AG04450 (cell line): ENCODE results near the gene SORCS2. TPM values are rescaled to one million over a fixed set of nuclear protein-coding genes. Genes with fewer than 3 reads are reported as not detected.

Source experiments
- CTCF ChIA-PET: fragments of 300-600, 350-600 bp; formaldehyde crosslinking; extraction: SDS; loops from one replicate; lab custom pipeline; 2022; ENCODE audit warnings: antibody characterized with exemption, inconsistent platforms; lab: Charles Lee
- POLR2A ChIA-PET: fragments of 350-600 bp; formaldehyde crosslinking; extraction: SDS; loops from one replicate; lab custom pipeline; 2021; ENCODE audit warnings: antibody characterized with exemption, inconsistent platforms; lab: Yijun Ruan, JAX
- DNase-seq: peaks from one replicate; pipeline ENCODE4 v3.0.0-alpha.2; 2011; ENCODE audit warnings: low read depth, low spot score
- H3K27ac ChIP-seq: one replicate; pipeline ENCODE4 v1.5.1; 2012; ENCODE audit warnings: low read depth, low read length, control low read depth
- H3K27me3 ChIP-seq: one replicate; pipeline ENCODE4 v1.6.0; 2012; ENCODE audit warnings: low read length; ENCODE audit not compliant: control insufficient read depth, insufficient read depth
- H3K4me3 ChIP-seq: 2 replicates; pipeline ENCODE4 v1.5.1; 2011; ENCODE audit warnings: mild to moderate bottlenecking, low read depth, low read length, control low read depth
- H3K9me3 ChIP-seq: 2 replicates; pipeline ENCODE4 v1.5.1; 2012; ENCODE audit warnings: low read length; ENCODE audit not compliant: control insufficient read depth, insufficient read depth
- polyA plus RNA-seq: library from polyadenylated mRNA; depleted of rRNA; stranded (reverse); fragments of >200 nt; gene quantifications from 2 replicates; pipeline ENCODE4 v1.2.3, GENCODE V29; 2011
- TF ChIP-seq, protein P1 (sequence below): IDR thresholded peaks from 2 replicates; pipeline ENCODE4 v1.5.1; 2011; ENCODE audit warnings: low read depth, low read length, control low read depth, inconsistent platforms

Gene SORCS2
- polyA plus RNA-seq, 1 experiment: 0.29 TPM

DNA sequence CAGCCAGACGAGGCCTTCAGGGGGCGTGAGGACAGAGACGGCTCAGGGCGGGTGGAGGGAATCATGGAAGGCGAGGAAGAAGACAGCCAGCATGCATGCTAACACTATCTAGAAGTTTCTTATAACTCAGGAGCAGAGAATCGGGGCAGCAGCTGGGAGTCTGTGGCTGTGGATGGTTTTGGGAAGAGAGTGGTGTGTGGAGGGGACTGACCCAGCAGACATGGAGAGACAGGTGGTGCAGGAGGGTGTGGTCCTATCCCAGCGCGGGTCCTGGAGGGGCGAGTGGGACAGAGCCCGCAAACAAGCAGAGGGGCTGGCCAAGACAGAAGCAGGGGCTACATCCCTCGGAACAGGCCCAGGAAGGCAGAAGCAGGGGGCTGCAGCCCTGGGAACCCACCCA is 555.2 kb downstream of the SORCS2 start:
- CTCF ChIA-PET: no interaction called here
- TF ChIP-seq, protein P1, sequence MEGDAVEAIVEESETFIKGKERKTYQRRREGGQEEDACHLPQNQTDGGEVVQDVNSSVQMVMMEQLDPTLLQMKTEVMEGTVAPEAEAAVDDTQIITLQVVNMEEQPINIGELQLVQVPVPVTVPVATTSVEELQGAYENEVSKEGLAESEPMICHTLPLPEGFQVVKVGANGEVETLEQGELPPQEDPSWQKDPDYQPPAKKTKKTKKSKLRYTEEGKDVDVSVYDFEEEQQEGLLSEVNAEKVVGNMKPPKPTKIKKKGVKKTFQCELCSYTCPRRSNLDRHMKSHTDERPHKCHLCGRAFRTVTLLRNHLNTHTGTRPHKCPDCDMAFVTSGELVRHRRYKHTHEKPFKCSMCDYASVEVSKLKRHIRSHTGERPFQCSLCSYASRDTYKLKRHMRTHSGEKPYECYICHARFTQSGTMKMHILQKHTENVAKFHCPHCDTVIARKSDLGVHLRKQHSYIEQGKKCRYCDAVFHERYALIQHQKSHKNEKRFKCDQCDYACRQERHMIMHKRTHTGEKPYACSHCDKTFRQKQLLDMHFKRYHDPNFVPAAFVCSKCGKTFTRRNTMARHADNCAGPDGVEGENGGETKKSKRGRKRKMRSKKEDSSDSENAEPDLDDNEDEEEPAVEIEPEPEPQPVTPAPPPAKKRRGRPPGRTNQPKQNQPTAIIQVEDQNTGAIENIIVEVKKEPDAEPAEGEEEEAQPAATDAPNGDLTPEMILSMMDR: no peak

DNA sequence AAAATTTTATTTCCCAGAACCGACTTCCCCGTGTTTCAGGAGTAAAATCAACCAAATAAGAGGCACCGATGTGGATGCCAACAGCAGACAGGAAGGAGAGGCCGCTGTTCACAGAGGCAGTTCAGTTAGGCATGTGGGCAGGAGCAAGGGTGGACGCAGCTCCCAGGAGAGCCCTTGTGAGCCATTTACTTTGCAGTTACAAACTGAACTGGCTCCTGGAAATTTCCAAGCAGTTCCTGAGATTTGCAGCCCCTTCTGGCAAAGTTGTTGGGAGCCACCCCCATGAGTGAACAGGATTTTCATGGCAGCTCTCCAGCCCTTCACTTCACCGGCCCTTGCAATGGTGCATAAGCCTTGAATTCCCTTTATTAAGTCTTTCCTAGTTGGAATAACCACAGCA is 558.2 kb downstream of the SORCS2 start:
- Histone ChIP-seq H3K9me3 (no peaks in the 10 kb centered on the region), H3K4me3 (no peak overlapping the region), H3K27me3 (no peaks in the 10 kb centered on the region), H3K27ac (no peak overlapping the region)
- TF ChIP-seq, protein P1: no peak
- DNase-seq: no peak
- POLR2A ChIA-PET: no interaction called here
- CTCF ChIA-PET: interaction anchor here (0.6 to 1.5 kb wide), 3 partner anchors 11 to 235 kb away, joined by 3 to 4 read pairs (median 3); no protein-coding TSS in a partner anchor

More for the DNA sequence above, 555.2 kb downstream of the SORCS2 start:
- H3K9me3 ChIP-seq: no peaks in the 10 kb centered on the region
- H3K27ac ChIP-seq: no peak overlapping the region
- POLR2A ChIA-PET: no interaction called here
- no peak overlapping the region for H3K4me3 ChIP-seq
- no peak for DNase-seq
- no peaks in the 10 kb centered on the region for H3K27me3 ChIP-seq

DNA sequence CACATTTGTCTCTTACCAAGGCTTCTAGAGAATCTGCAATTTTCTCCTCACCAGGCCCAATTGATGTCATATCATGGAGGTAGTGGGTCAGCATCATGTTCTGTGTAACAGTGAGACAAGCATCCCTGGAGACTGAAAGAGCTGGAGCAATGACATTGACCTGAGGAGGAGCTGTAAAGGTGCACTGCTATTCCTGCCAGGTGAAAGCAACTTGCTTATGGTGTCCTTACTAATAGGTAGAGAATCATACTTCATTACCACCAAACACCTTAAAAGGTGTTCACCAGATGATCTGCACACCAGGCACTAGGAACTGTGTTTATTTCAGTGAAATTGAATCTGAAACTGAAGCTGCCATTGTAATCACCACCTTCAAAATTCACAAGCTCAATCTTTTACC is 558.6 kb downstream of the SORCS2 start:
- no peaks in the 10 kb centered on the region for H3K27me3 ChIP-seq
- TF ChIP-seq, protein P1: no peak
- CTCF ChIA-PET: interaction anchor here (1.0 to 1.5 kb wide), 2 partner anchors 10 to 31 kb away, joined by 3 to 4 read pairs; no protein-coding TSS in a partner anchor
- no peak for DNase-seq
- no peak overlapping the region for H3K4me3 ChIP-seq
- POLR2A ChIA-PET: no interaction called here
- no peak overlapping the region for H3K27ac ChIP-seq
- H3K9me3 ChIP-seq: no peaks in the 10 kb centered on the region

DNA sequence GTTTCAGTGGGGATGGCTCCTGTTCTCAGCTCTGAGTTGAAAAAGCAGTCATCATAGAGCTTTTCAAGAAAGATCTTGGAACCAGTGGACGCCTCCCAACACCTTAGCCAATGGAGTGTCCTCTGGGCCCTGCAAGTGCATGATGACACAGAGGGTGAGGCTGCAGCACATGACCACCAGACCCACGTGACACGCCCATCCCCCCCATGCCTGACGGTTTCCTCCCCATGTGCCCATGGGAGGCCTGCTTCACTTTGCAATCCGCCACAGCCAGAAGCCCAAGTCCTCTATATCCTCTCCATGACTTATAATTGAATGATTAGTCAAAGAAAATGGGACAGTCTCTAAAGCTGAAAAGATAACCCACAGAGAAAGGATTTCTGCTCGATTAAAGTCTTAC is 560.3 kb downstream of the SORCS2 start:
- CTCF ChIA-PET: no interaction called here
- H3K4me3 ChIP-seq: no peak overlapping the region
- no peak overlapping the region for H3K27ac ChIP-seq
- POLR2A ChIA-PET: no interaction called here
- no peak for DNase-seq
- no peaks in the 10 kb centered on the region for H3K27me3 ChIP-seq
- TF ChIP-seq, protein P1: no peak
- no peaks in the 10 kb centered on the region for H3K9me3 ChIP-seq

DNA sequence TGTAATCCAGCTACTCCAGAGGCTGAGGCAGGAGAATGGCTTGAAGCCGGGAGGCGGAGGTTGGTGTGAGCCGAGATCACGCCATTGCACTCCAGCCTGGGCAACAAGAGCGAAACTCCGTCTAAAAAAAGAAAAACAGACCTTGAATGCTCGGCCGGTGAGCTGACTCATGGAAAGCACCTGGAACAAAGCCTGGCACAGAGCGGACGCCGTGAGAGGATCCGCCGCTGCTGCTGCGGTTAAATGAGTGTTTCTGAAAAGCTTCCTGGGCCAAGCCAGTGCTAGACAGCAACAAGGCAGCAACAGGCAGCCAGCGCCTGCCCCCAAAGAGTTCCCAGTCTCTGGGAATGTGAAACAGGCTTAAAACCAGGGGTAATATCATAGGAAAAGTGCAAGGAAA is 560.9 kb downstream of the SORCS2 start:
- no peak for DNase-seq
- Histone ChIP-seq H3K27ac (no peak overlapping the region), H3K27me3 (no peaks in the 10 kb centered on the region), H3K4me3 (no peak overlapping the region), H3K9me3 (no peaks in the 10 kb centered on the region)
- CTCF ChIA-PET: no interaction called here
- TF ChIP-seq, protein P1: no peak
- POLR2A ChIA-PET: no interaction called here
